DND-41 (cell line): ENCODE data around the gene ULK2.

Experiments used
- ATAC-seq: fragments of 200-7000 bp; cut with Tn5 transposase; 3 replicates; pipeline ENCODE4 v1.9.1; 2021; ENCODE audit warnings: low read depth; ENCODE audit not compliant: insufficient read depth
- DNase-seq: peaks from one replicate; pipeline ENCODE4 v3.0.0-alpha.2; 2020
- H2AFZ ChIP-seq: 2 replicates; pipeline ENCODE4 v1.6.0; 2012; ENCODE audit warnings: low read depth, low read length
- H3K27ac ChIP-seq: 2 replicates; pipeline ENCODE4 v1.5.1; 2012; ENCODE audit warnings: low read length, inconsistent platforms
- H3K27me3 ChIP-seq: fragments of 200-600 bp; sonication (generic); 2 replicates; pipeline ENCODE4 v1.6.0; 2012; ENCODE audit warnings: low read length, mild to moderate bottlenecking, inconsistent platforms; ENCODE audit not compliant: insufficient read depth, poor library complexity
- H3K36me3 ChIP-seq: 2 replicates; pipeline ENCODE4 v1.5.1; 2012; ENCODE audit warnings: low read length, inconsistent platforms; ENCODE audit not compliant: insufficient read depth
- H3K4me1 ChIP-seq: 2 replicates; pipeline ENCODE4 v1.5.1; 2012; ENCODE audit warnings: mild to moderate bottlenecking, low read length; ENCODE audit not compliant: insufficient read depth
- H3K4me2 ChIP-seq: 2 replicates; pipeline ENCODE4 v1.6.0; 2012; ENCODE audit warnings: mild to moderate bottlenecking, moderate library complexity, low read length, inconsistent platforms; ENCODE audit not compliant: insufficient read depth
- H3K4me3 ChIP-seq, 2 experiments: fragments of 200-600 bp in 1 of 2; shearing (Covaris generic) in 1 of 2; 2 replicates each; pipeline ENCODE4 v1.5.1; 2012 to 2016; ENCODE audit warnings: inconsistent platforms in 2 of 2, low read length in 2 of 2, mild to moderate bottlenecking in 2 of 2, low read depth in 1 of 2, moderate library complexity in 1 of 2
- H3K79me2 ChIP-seq: 2 replicates; pipeline ENCODE4 v1.6.0; 2012; ENCODE audit warnings: low read length, inconsistent platforms; ENCODE audit not compliant: insufficient read depth
- H3K9ac ChIP-seq: 2 replicates; pipeline ENCODE4 v1.6.0; 2012; ENCODE audit warnings: low read depth, mild to moderate bottlenecking, inconsistent platforms, low read length, moderate library complexity
- H3K9me3 ChIP-seq: 2 replicates; pipeline ENCODE4 v1.5.1; 2012; ENCODE audit warnings: low read length, moderate library complexity, mild to moderate bottlenecking, inconsistent platforms; ENCODE audit not compliant: insufficient read depth, severe bottlenecking
- H4K20me1 ChIP-seq: 2 replicates; pipeline ENCODE4 v1.6.0; 2012; ENCODE audit warnings: low read length; ENCODE audit not compliant: insufficient read depth
- CTCF ChIP-seq: IDR thresholded peaks from 2 replicates; pipeline ENCODE4 v1.5.1; 2012; ENCODE audit warnings: borderline replicate concordance, low read length, moderate library complexity, mild to moderate bottlenecking; ENCODE audit not compliant: poor library complexity, severe bottlenecking; ENCODE audit errors: extremely low read depth
- EZH2 ChIP-seq: IDR thresholded peaks from 3 replicates; pipeline ENCODE4 v1.6.1; 2012; ENCODE audit warnings: borderline replicate concordance, low read depth, mild to moderate bottlenecking, moderate library complexity, low read length, inconsistent platforms; ENCODE audit not compliant: severe bottlenecking

ULK2 gene

GRCh38 chr17:19771971-19772630 lies 95.6 kb downstream of the ULK2 start:
- H3K9me3 ChIP-seq = no peaks in the 10 kb centered on the region
- H4K20me1 ChIP-seq = no peaks in the 10 kb centered on the region
- DNase-seq (no peak), ATAC-seq (no peak)
- no peaks in the 10 kb centered on the region for H3K79me2 ChIP-seq
- H3K27ac ChIP-seq = no peak overlapping the region
- H3K4me2 ChIP-seq = no peak overlapping the region
- H3K36me3 ChIP-seq = no peaks in the 10 kb centered on the region
- no peaks in the 10 kb centered on the region for H3K4me1 ChIP-seq
- no peak overlapping the region for H3K4me3 ChIP-seq
- H3K27me3 ChIP-seq = peaks cover 19% of the 10 kb centered on the region
- H2AFZ ChIP-seq = no peak overlapping the region
- TF ChIP-seq EZH2 (no peak), CTCF (no peak)
- H3K9ac ChIP-seq = no peak overlapping the region

- H3K9me3 ChIP-seq = no peaks in the 10 kb centered on the region
- H3K9ac ChIP-seq = no peak overlapping the region
- DNase-seq (no peak), ATAC-seq (no peak)
- no peak overlapping the region for H3K4me2 ChIP-seq
- no peaks in the 10 kb centered on the region; the same call in 1 of the 2 replicates for H4K20me1 ChIP-seq
- H3K36me3 ChIP-seq = no peaks in the 10 kb centered on the region
- H3K27me3 ChIP-seq = peaks cover 16% of the 10 kb centered on the region
- H2AFZ ChIP-seq = no peak overlapping the region
- TF ChIP-seq CTCF (no peak), EZH2 (no peak)
- no peak overlapping the region for H3K4me3 ChIP-seq
- no peak overlapping the region for H3K27ac ChIP-seq
- no peaks in the 10 kb centered on the region for H3K79me2 ChIP-seq
- H3K4me1 ChIP-seq = no peaks in the 10 kb centered on the region
Observed at GRCh38 chr17:19770985-19771735, 96.6 kb downstream of the ULK2 start.

GRCh38 chr17:19769946-19770652 lies 97.6 kb downstream of the ULK2 start:
- Histone ChIP-seq H4K20me1 (no peaks in the 10 kb centered on the region; the same call in 1 of the 2 replicates), H3K79me2 (no peaks in the 10 kb centered on the region), H3K27ac (no peak overlapping the region), H3K9ac (no peak overlapping the region), H3K4me3 (no peak overlapping the region), H3K4me2 (no peak overlapping the region), H3K4me1 (no peaks in the 10 kb centered on the region), H3K9me3 (no peaks in the 10 kb centered on the region), H2AFZ (no peak overlapping the region), H3K27me3 (peaks cover 11% of the 10 kb centered on the region), H3K36me3 (no peaks in the 10 kb centered on the region)
- ATAC-seq = no peak
- TF ChIP-seq CTCF (no peak), EZH2 (no peak)
- DNase-seq = no peak
